Stomach (tissue), 9 donors: Measurements from ENCODE around the gene PADI6. TPM values are rescaled to one million over a fixed set of nuclear protein-coding genes. Genes with fewer than 3 reads are reported as not detected.

Experiments
- DNase-seq, 2 donors: peaks; one replicate each; pipeline versions ENCODE4 v3.0.0 to v3.0.0-alpha.2; 2013 to 2019
- H3K27ac ChIP-seq, 5 donors: fragments of 200-600 bp in 4 of 5; sonication (generic) in 4 of 5; one replicate each; pipeline ENCODE4 v1.5.1; 2013 to 2019; ENCODE audit warnings: mild to moderate bottlenecking in 1 of 5, moderate library complexity in 1 of 5
- H3K27me3 ChIP-seq, 3 donors: fragments of 200-600 bp; sonication (generic); one replicate each; pipeline ENCODE4 v1.5.1; 2017 to 2019; ENCODE audit warnings: mixed run types in 1 of 3
- H3K36me3 ChIP-seq, 4 donors: fragments of 200-600 bp; sonication (generic); 1 replicate in 3 of 4; 2 replicates in 1 of 4; pipeline ENCODE4 v1.5.1; 2016 to 2019
- H3K4me1 ChIP-seq, 4 donors: fragments of 200-600 bp; sonication (generic); one replicate each; pipeline ENCODE4 v1.5.1; 2016 to 2019
- H3K4me3 ChIP-seq, 4 donors: fragments of 200-600 bp; sonication (generic) in 3 of 4; one replicate each; pipeline ENCODE4 v1.5.1; 2016 to 2019; ENCODE audit warnings: mild to moderate bottlenecking in 1 of 4
- H3K9me3 ChIP-seq, 4 donors: fragments of 200-600 bp; sonication (generic); one replicate each; pipeline ENCODE4 v1.5.1; 2016 to 2019
- CTCF ChIP-seq, 7 experiments: fragments of 450-650 bp in 4 of 7; fragments of 200-600 bp in 3 of 7; sonication (generic) in 3 of 7; IDR thresholded peaks; one replicate each; pipeline ENCODE4 v1.5.1; 2016 to 2019; ENCODE audit warnings: antibody characterized with exemption in 7 of 7, control low read depth in 2 of 7, mild to moderate bottlenecking in 1 of 7
- EP300 ChIP-seq: sonication (generic); formaldehyde crosslinking; IDR thresholded peaks from one replicate; pipeline ENCODE4 v1.6.1; 2017; ENCODE audit warnings: antibody characterized with exemption
- POLR2A ChIP-seq, 4 donors: fragments of 450-650 bp; IDR thresholded peaks; one replicate each; pipeline ENCODE4 v1.6.1; 2016; ENCODE audit warnings: antibody characterized with exemption in 4 of 4, control low read depth in 2 of 4, mild to moderate bottlenecking in 1 of 4, moderate library complexity in 1 of 4
- POLR2AphosphoS5 ChIP-seq, 3 donors: sonication (generic); formaldehyde crosslinking; IDR thresholded peaks; one replicate each; pipeline ENCODE4 v1.6.1; 2016; ENCODE audit warnings: antibody characterized with exemption in 3 of 3
- WGBS, 5 donors: extraction: QIAGEN DNeasy Blood & Tissue Kit in 3 of 5; methylation state at CpG; one replicate each; pipeline versions ENCODE4 v1.1.5 to v1.1.7; 2013 to 2018; 5-methylcytosine and 5-hydroxymethylcytosine counted together
- intact Hi-C: fragments of 100-400 bp; cut with DNase I; formaldehyde crosslinking; loops from one replicate; pipeline ENCODE4 v1.15.1; 2023; ENCODE audit warnings: low total_unique reads
- polyA plus RNA-seq, 3 donors: library from polyadenylated mRNA; stranded (reverse); fragments of 200-250 nt; gene quantifications; one replicate each; pipeline ENCODE4 v1.2.3, GENCODE V29; 2013
- total RNA-seq, 5 donors: library from RNA; depleted of rRNA; stranded (reverse); fragments of >200 nt; gene quantifications; one replicate each; pipeline versions ENCODE4 v1.1.0 to v1.2.3, GENCODE V29; 2014 to 2016
- donor health status: healthy with polysubstance abuse.
- donor health status: Bipolar disorder and iron deficiency.
- donor health status: healthy.

The PADI6 gene
- total and polyA plus RNA-seq, 8 donors, result not detected

- TF ChIP-seq POLR2A (IDR thresholded peaks at IDR 0.05) (no peak), CTCF (IDR thresholded peaks at IDR 0.05) (no peak), POLR2AphosphoS5 (IDR thresholded peaks at IDR 0.05) (no peak), EP300 (no peak)
- WGBS, 5 donors, result 38 to 60% (median 51%) methylated on average over 10 to 11 of the region's 11 CpGs
These were observed 13.0 kb upstream of the PADI6 start for GRCh38 chr1:17359031-17359430.

GRCh38 chr1:17359808-17360207, 12.2 kb upstream of the PADI6 start:
- peaks cover 0 to 4% (median 0%) of the 10 kb centered on the region in 4 donors for H3K9me3 ChIP-seq
- no peak for DNase-seq
- intact Hi-C loops, result no loop called here
- H3K4me3 ChIP-seq, result no peak overlapping the region
- no peaks in the 10 kb centered on the region for H3K4me1 ChIP-seq
- no peak for TF ChIP-seq POLR2A (IDR thresholded peaks at IDR 0.05)
- no peak for TF ChIP-seq CTCF (IDR thresholded peaks at IDR 0.05)
- no peak for TF ChIP-seq EP300
- no peak for TF ChIP-seq POLR2AphosphoS5 (IDR thresholded peaks at IDR 0.05)
- H3K36me3 ChIP-seq, result no peaks in the 10 kb centered on the region
- no peak overlapping the region for H3K27ac ChIP-seq
- peaks cover 0 to 36% (median 2%) of the 10 kb centered on the region in 3 donors for H3K27me3 ChIP-seq
- WGBS, 5 donors, result 83 to 88% (median 85%) methylated on average over 9 of the region's 9 CpGs

More at GRCh38 chr1:17359031-17359430, 13.0 kb upstream of the PADI6 start:
- intact Hi-C loops, result no loop called here
- Histone ChIP-seq H3K9me3 (no peaks in the 10 kb centered on the region), H3K27ac (no peak overlapping the region), H3K36me3 (no peaks in the 10 kb centered on the region), H3K4me1 (no peaks in the 10 kb centered on the region), H3K4me3 (no peak overlapping the region), H3K27me3 (peaks cover 0 to 35% (median 0%) of the 10 kb centered on the region in 3 donors)
- no peak for DNase-seq

- H3K27me3 ChIP-seq, result peaks cover 0 to 38% (median 5%) of the 10 kb centered on the region in 3 donors
- H3K9me3 ChIP-seq, result peaks cover 0 to 4% (median 0%) of the 10 kb centered on the region in 4 donors
- intact Hi-C loops, result no loop called here
- no peak overlapping the region for H3K27ac ChIP-seq
- no peak for DNase-seq
- WGBS, 5 donors, result 80 to 87% (median 83%) methylated on average over 10 to 11 of the region's 11 CpGs
- no peak overlapping the region for H3K4me3 ChIP-seq
- no peaks in the 10 kb centered on the region for H3K36me3 ChIP-seq
- TF ChIP-seq CTCF (IDR thresholded peaks at IDR 0.05) (no peak), POLR2A (IDR thresholded peaks at IDR 0.05) (no peak), EP300 (no peak), POLR2AphosphoS5 (IDR thresholded peaks at IDR 0.05) (no peak)
- no peaks in the 10 kb centered on the region for H3K4me1 ChIP-seq
These were observed 11.6 kb upstream of the PADI6 start for GRCh38 chr1:17360272-17360956.

GRCh38 chr1:17361687-17362086, 10.3 kb upstream of the PADI6 start:
- intact Hi-C loops, result no loop called here
- Histone ChIP-seq H3K4me3 (no peak overlapping the region), H3K36me3 (no peaks in the 10 kb centered on the region), H3K27me3 (peaks cover 0 to 40% (median 5%) of the 10 kb centered on the region in 3 donors), H3K9me3 (peaks cover 0 to 4% (median 0%) of the 10 kb centered on the region in 4 donors), H3K27ac (no peak overlapping the region), H3K4me1 (no peaks in the 10 kb centered on the region)
- DNase-seq, result no peak
- 58 to 72% (median 65%) methylated on average over 4 of the region's 4 CpGs for WGBS, 5 donors
- TF ChIP-seq CTCF (IDR thresholded peaks at IDR 0.05) (no peak), POLR2A (IDR thresholded peaks at IDR 0.05) (no peak), POLR2AphosphoS5 (IDR thresholded peaks at IDR 0.05) (no peak), EP300 (no peak)
